GM10248 (cell line): ENCODE measurements around the gene PRPF6.
A peak's percentile ranks its signal among the peaks of the same experiment; 100 is the strongest.

ENCODE experiments used
- CTCF ChIA-PET: fragments of 300-600 bp; sonication (Branson Sonifier 250); formaldehyde crosslinking; extraction: SDS; loops from one replicate; lab custom pipeline; 2021; ENCODE audit warnings: antibody characterized with exemption; lab: Yijun Ruan, JAX
- POLR2A ChIA-PET: fragments of 350-650 bp; sonication (Branson Sonifier 250); formaldehyde crosslinking; extraction: SDS; loops from one replicate; lab custom pipeline; 2020; ENCODE audit warnings: antibody characterized with exemption; lab: Yijun Ruan, JAX
- DNase-seq: peaks from one replicate; pipeline ENCODE4 v3.0.0; 2012; ENCODE audit errors: extremely low spot score
- TF ChIP-seq, protein P1 (sequence below): IDR thresholded peaks from 2 replicates; pipeline ENCODE4 v1.5.1; 2012; ENCODE audit warnings: mild to moderate bottlenecking, low read depth; ENCODE audit errors: extremely low read depth, missing control alignments, control extremely low read depth

PRPF6 gene

DNA sequence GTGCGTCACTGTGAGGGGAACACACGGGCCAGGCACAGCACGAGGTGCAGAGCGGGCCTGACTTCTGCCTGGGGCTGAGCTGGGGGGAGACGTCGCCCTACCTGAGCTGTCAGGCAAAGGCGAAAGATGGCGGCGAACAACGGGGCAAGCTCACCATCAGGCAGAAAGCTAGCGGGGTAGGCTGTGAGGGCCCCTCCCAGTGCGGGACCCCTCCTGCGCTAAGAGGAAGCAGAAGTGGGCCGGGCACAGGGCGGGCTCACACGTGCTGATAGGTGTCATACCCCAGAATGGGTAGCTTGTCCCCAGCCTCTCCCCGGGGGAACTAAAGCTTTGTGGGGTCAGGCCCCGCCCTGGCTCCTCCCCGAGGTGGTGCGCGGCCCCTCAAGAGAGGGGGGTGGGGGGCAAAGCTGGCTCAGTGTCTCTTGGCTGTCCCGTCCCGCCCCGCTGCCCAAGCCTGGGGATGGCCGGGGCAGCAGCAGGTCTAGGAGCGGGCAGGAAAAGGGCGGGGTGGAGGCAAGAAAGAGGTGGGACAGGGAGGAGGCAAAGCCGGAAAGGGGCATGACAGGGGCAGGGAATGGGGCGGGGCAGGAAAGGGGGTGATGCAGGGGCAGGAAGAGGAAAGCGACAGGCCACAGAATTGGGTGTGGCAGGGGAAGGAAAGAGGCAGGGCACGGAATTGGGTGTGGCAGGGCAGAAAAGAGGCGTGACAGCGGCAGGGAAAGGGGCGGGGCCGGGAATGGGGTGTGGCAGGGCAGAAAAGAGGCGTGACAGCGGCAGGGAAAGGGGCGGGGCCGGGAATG is 39.5 kb upstream of the PRPF6 start:
- ChIA-PET POLR2A (no interaction called here), CTCF (interaction anchor here (1.0 to 1.6 kb wide), 3 partner anchors 9 to 404 kb away, joined by 3 to 4 read pairs (median 3); partner anchors contain the start of gene PTK6)
- peak; percentile 56 for DNase-seq
- TF ChIP-seq, protein P1, sequence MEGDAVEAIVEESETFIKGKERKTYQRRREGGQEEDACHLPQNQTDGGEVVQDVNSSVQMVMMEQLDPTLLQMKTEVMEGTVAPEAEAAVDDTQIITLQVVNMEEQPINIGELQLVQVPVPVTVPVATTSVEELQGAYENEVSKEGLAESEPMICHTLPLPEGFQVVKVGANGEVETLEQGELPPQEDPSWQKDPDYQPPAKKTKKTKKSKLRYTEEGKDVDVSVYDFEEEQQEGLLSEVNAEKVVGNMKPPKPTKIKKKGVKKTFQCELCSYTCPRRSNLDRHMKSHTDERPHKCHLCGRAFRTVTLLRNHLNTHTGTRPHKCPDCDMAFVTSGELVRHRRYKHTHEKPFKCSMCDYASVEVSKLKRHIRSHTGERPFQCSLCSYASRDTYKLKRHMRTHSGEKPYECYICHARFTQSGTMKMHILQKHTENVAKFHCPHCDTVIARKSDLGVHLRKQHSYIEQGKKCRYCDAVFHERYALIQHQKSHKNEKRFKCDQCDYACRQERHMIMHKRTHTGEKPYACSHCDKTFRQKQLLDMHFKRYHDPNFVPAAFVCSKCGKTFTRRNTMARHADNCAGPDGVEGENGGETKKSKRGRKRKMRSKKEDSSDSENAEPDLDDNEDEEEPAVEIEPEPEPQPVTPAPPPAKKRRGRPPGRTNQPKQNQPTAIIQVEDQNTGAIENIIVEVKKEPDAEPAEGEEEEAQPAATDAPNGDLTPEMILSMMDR, result no peak

DNA sequence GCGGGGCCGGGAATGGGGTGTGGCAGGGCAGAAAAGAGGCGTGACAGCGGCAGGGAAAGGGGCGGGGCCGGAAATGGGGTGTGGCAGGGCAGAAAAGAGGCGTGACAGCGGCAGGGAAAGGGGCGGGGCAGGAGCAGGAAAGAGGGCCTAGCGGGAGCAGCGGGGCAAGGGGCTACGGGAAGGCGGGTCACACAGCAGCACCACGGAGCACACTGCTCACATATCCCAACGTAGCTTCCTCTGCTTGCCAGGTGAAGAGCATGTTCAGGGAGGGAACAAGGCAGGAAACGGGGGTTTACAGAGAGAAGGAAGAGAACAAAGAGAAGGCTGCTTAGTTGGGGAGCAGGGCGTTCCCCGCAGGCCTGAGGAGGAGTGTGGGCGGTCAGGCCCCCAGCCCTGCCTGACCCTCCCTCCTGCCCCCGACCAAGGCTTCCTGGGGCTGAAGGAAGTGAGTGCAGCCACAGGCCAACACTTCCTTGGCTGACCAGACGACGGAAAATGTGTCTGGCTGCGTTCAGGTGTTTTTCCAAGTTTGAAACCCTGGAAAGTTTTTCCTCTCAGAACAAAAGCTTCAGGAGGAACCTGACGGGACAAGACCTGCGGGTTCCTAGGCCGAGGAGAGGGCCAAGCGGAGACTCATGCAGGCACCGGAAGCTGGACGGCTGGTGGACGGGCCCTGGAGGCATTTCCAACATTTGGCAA is 38.5 kb upstream of the PRPF6 start:
- ChIA-PET CTCF (interaction anchor here (1.1 kb wide), 1 partner anchor 64 kb away, joined by 3 read pairs; no protein-coding TSS in a partner anchor), POLR2A (interaction anchor here (0.5 to 0.9 kb wide), 2 partner anchors 9 to 469 kb away, joined by 3 read pairs; no protein-coding TSS in a partner anchor)
- peak; percentile 52 for DNase-seq
- TF ChIP-seq, protein P1, result no peak

DNA sequence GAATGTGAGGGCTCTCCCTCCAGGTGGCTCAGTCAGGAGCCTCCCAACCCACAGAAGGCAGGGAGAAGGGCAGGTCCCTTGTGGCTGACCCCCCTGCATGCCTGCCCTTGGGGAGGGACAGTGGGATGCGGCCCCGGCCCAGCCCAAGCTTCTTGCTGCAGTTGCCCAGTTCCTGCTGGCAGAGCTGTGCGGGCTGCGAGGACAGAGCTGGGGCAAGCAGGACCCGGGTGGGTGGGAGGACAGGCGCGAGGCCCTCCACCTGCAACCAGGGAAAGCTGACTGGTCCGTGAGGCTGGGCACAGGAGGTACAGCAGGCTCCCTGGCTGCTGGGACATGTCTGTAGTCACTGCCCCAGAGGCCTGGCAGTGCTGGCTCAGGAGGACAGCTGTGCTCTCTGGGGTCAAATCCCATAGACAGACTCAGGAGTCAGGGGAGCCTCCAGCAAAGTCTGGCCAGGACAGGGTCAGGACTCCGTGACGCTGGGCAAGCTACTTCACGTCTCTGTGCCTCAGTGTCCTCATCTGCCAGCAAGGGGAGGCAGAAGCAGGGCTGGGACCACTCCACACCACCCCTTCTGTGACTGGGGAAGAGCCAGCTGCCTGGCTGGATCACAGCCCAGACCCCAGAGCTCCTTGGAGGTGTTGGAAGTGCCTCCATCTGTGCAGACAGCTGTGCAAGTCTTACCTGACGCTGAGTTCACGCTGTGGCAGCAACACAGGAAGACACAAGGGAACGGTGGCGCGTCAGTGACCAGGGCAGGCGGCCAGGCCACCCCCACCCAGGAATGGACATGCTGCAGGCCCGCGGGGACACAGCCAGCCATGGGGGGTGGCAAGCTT is 37.7 kb upstream of the PRPF6 start:
- POLR2A ChIA-PET, result interaction anchor here (0.5 to 0.9 kb wide), 3 partner anchors 10 to 469 kb away, joined by 3 read pairs; partner anchors contain the start of gene PPDPF
- CTCF ChIA-PET, result interaction anchor here (0.9 to 1.1 kb wide), 2 partner anchors 11 to 63 kb away, joined by 3 read pairs; no protein-coding TSS in a partner anchor
- no peak for DNase-seq
- TF ChIP-seq, protein P1, result no peak

DNA sequence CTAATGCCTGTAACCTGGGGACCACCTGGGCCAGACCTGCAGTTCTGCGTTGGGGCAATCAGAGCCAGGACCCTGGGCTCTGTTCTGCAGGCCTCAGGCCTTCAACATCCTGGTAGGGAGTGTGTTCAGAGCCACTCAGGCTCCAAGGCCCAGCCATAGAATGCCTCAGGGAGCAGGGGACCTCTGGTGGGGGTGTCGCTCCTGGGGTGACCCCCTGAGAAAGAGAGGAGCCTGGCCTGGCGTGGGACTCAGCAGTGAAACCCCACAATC is 37.2 kb upstream of the PRPF6 start:
- TF ChIP-seq, protein P1, result no peak
- DNase-seq, result no peak
- ChIA-PET POLR2A (interaction anchor here (0.5 kb wide), 1 partner anchor 423 kb away, joined by 3 read pairs; the partner anchor contains the start of gene PPDPF), CTCF (interaction anchor here (0.9 to 1.1 kb wide), 2 partner anchors 12 to 62 kb away, joined by 3 read pairs; no protein-coding TSS in a partner anchor)

DNA sequence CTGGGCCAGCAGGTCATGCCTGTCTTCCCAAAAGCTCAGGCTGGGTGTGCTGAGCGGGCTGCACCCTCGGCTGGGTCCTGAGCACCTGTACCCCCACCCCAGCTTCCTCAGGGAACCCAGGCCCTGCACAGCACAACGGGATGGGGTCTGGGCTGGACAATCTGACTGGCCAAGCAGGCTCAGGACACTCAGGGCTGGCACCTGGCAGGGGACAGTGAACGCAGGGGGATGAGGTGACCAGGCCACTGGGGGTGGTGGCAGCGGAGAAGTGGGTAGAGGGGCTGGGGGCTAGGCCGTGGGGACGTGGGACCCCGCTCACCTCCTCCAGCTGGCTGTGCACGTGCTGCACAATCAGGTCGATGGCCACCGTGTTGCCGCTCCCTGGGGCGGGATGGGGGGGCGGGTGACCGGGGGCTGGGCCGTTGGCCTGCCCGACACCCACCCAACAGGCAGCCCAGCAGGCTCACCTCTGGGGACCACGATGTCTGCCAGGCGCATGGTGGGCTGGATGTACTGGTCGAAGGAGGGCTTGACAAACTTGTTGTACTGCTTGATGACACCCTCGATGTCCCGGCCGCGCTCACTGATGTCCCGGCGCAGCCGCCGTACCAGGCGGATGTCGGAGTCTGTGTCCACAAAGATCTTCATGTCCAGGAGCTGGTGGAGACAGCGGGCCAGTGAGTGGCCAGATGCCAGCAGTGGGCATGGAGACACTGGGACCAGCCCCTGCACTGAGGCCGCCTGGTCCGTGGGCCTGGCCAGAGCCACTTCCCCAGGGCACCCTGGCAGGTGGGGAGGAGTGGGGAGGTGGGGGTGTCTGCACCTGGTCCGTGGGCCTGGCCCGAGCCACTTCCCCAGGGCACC is 36.6 kb upstream of the PRPF6 start:
- ChIA-PET CTCF (no interaction called here), POLR2A (interaction anchor here (0.5 kb wide), 1 partner anchor 424 kb away, joined by 3 read pairs; the partner anchor contains the start of gene PPDPF)
- TF ChIP-seq, protein P1, result no peak
- no peak for DNase-seq
